K562 (cell line): ENCODE measurements around the gene C5orf22. TPM values are rescaled to one million over a fixed set of nuclear protein-coding genes. Genes with fewer than 3 reads are reported as not detected.
A peak's percentile ranks its signal among the peaks of the same experiment; 100 is the strongest.
"Not testable (repeated sequence)": the region's sequence is repeated elsewhere in the genome, so short reads cannot be mapped to it uniquely, and the experiment has no call there.

Source experiments
- ATAC-seq: fragments of 200-7000 bp; cut with Tn5 transposase; 3 replicates; pipeline ENCODE4 v1.9.1; 2020; ENCODE audit warnings: moderate library complexity
- BruUV-seq: library from RNA; stranded (reverse); fragments of 400-500 nt; replicated peaks from 2 replicates; lab custom pipeline; 2021; lab: Mats Ljungman, UMichigan
- CTCF ChIA-PET: fragments of 300-600 bp; formaldehyde crosslinking; extraction: SDS; loops from one replicate; lab custom pipeline; 2021; ENCODE audit warnings: low intra/inter-chr PET ratio; lab: Yijun Ruan, JAX
- POLR2A ChIA-PET: fragments of 300-600, 350-650 bp; sonication (Branson Sonifier 250); formaldehyde crosslinking; extraction: SDS; loops from one replicate; lab custom pipeline; 2021; ENCODE audit warnings: antibody characterized with exemption, inconsistent platforms; lab: Yijun Ruan, JAX
- DNase-seq, 4 experiments: peaks; one replicate each; pipeline versions ENCODE4 v3.0.0 to v3.0.0-alpha.2; 2011 to 2018; ENCODE audit warnings: low spot score in 3 of 4, mixed read lengths in 3 of 4; ENCODE audit errors: extremely low read depth in 1 of 4
- FAIRE-seq: peaks from 2 replicates; lab custom pipeline; 2011; peaks lifted over from hg19 to GRCh38; lab: Jason Lieb, UNC
- H2AFZ ChIP-seq: 2 replicates; pipeline ENCODE4 v1.6.0; 2011; ENCODE audit warnings: low read depth, low read length, control low read depth, inconsistent platforms
- H3K27ac ChIP-seq: fragments of 200-600 bp; 3 replicates; pipeline ENCODE4 v1.8.0; 2011; ENCODE audit warnings: low read depth, mild to moderate bottlenecking, control low read depth, inconsistent platforms, low read length, moderate library complexity, mixed read lengths; ENCODE audit errors: extremely low read depth
- H3K27me3 ChIP-seq, 2 experiments: fragments of 300-600 bp in 1 of 2; 2 replicates in 1 of 2; 3 replicates in 1 of 2; pipeline versions ENCODE4 v1.6.0 to v1.8.0; 2011; ENCODE audit warnings: inconsistent platforms in 2 of 2, low read length in 2 of 2, mild to moderate bottlenecking in 1 of 2, mixed read lengths in 1 of 2, moderate library complexity in 1 of 2; ENCODE audit not compliant: control insufficient read depth in 2 of 2, insufficient read depth in 2 of 2
- H3K36me3 ChIP-seq: fragments of 300-600 bp; 3 replicates; pipeline ENCODE4 v1.8.0; 2011; ENCODE audit warnings: mild to moderate bottlenecking, low read length, inconsistent platforms; ENCODE audit not compliant: control insufficient read depth, insufficient read depth
- H3K4me1 ChIP-seq, 2 experiments: fragments of 200-600 bp in 1 of 2; replicated peaks in 1 of 2; 2 replicates in 1 of 2; 3 replicates in 1 of 2; pipeline versions ENCODE4 v1.5.1 to v1.8.0; 2011; ENCODE audit warnings: inconsistent platforms in 2 of 2, low read length in 2 of 2, mild to moderate bottlenecking in 1 of 2, mixed read lengths in 1 of 2, moderate library complexity in 1 of 2; ENCODE audit not compliant: control insufficient read depth in 2 of 2, insufficient read depth in 2 of 2
- H3K4me2 ChIP-seq: 2 replicates; pipeline ENCODE4 v1.6.1; 2011; ENCODE audit warnings: low read length, control low read depth, inconsistent platforms, mixed read lengths; ENCODE audit not compliant: insufficient read depth
- H3K4me3 ChIP-seq: fragments of 200-600 bp; sonication (generic), shearing (Covaris generic); 2 replicates; pipeline ENCODE4 v1.5.1; 2016; ENCODE audit warnings: control low read depth, inconsistent platforms
- H3K79me2 ChIP-seq: fragments of 200-600 bp; 3 replicates; pipeline ENCODE4 v1.8.0; 2011; ENCODE audit warnings: low read length, inconsistent platforms; ENCODE audit not compliant: control insufficient read depth, insufficient read depth
- H3K9ac ChIP-seq, 2 experiments: 2 replicates each; pipeline versions ENCODE4 v1.6.0 to v1.6.1; 2011; ENCODE audit warnings: low read depth in 2 of 2, low read length in 2 of 2, control low read depth in 1 of 2, inconsistent platforms in 1 of 2, mild to moderate bottlenecking in 1 of 2, mixed read lengths in 1 of 2; ENCODE audit not compliant: insufficient read depth in 1 of 2
- H3K9me1 ChIP-seq: one replicate; pipeline ENCODE4 v1.6.0; 2011; ENCODE audit warnings: inconsistent platforms, mild to moderate bottlenecking, low read length, moderate library complexity; ENCODE audit not compliant: control insufficient read depth, insufficient read depth
- H3K9me3 ChIP-seq: replicated peaks from 2 replicates; pipeline ENCODE4 v1.5.1; 2011; ENCODE audit warnings: low read depth, low read length, inconsistent platforms; ENCODE audit not compliant: control insufficient read depth, insufficient read depth
- H4K20me1 ChIP-seq: replicated peaks from 2 replicates; pipeline ENCODE4 v1.6.1; 2011; ENCODE audit warnings: low read length, inconsistent platforms, mixed read lengths; ENCODE audit not compliant: control insufficient read depth, insufficient read depth
- GATA2 ChIP-seq: sonication (generic); formaldehyde crosslinking; IDR thresholded peaks from 2 replicates; pipeline ENCODE4 v1.4.0; 2020; ENCODE audit warnings: mild to moderate bottlenecking, missing genetic modification reagents
- HNRNPK ChIP-seq: fragments of 200-400 bp; formaldehyde crosslinking; IDR thresholded peaks from one replicate; pipeline ENCODE4 v1.6.1; 2018; ENCODE audit warnings: mild to moderate bottlenecking, low read depth, low read length; ENCODE audit not compliant: poor library complexity, severe bottlenecking
- HNRNPL ChIP-seq: fragments of 200-400 bp; formaldehyde crosslinking; IDR thresholded peaks from 2 replicates; pipeline ENCODE4 v1.6.1; 2017; ENCODE audit warnings: low read depth, mild to moderate bottlenecking, low read length
- HSF4 ChIP-seq: fragments of 250-450 bp; sonication (Bioruptor Pico); IDR thresholded peaks from 2 replicates; pipeline ENCODE4 v2.1.2; 2022; ENCODE audit warnings: mild to moderate bottlenecking, moderate library complexity, borderline replicate concordance
- NUFIP1 ChIP-seq: fragments of 450-650 bp; IDR thresholded peaks from 2 replicates; pipeline ENCODE4 v1.6.1; 2018; ENCODE audit not compliant: partially characterized antibody
- POLR2B ChIP-seq: fragments of 450-650 bp; IDR thresholded peaks from 2 replicates; pipeline ENCODE4 v1.6.1; 2018; ENCODE audit warnings: low read depth; ENCODE audit not compliant: partially characterized antibody
- RUNX1 ChIP-seq: sonication (generic); IDR thresholded peaks from 2 replicates; pipeline ENCODE4 v1.6.1; 2016; ENCODE audit warnings: antibody characterized with exemption, low read depth
- SIRT6 ChIP-seq: IDR thresholded peaks from one replicate; pipeline ENCODE4 v1.6.1; 2012; ENCODE audit warnings: low read depth, mild to moderate bottlenecking, control low read depth, inconsistent platforms, low read length, moderate library complexity
- SPI1 ChIP-seq: IDR thresholded peaks from 2 replicates; pipeline ENCODE4 v1.6.1; 2011; ENCODE audit warnings: low read depth, low read length, control low read depth, borderline replicate concordance
- U2AF1 ChIP-seq: fragments of 200-400 bp; formaldehyde crosslinking; optimal IDR thresholded peaks from 2 replicates; pipeline ENCODE3; 2017; ENCODE audit warnings: mild to moderate bottlenecking, low read depth, low read length, moderate library complexity
- VEZF1 ChIP-seq: fragments of 200-800 bp; sonication (Bioruptor generic); IDR thresholded peaks from 2 replicates; pipeline ENCODE4 v1.6.1; 2017; ENCODE audit warnings: missing genetic modification characterization, missing compliant biosample characterization
- ZFP36 ChIP-seq: fragments of 150-350 bp; IDR thresholded peaks from 2 replicates; pipeline ENCODE4 v1.6.1; 2018; ENCODE audit warnings: low read length, low read depth; ENCODE audit not compliant: partially characterized antibody
- ZNF395 ChIP-seq: fragments of 200-800 bp; sonication (Bioruptor generic); IDR thresholded peaks from 2 replicates; pipeline ENCODE4 v1.6.1; 2017; ENCODE audit warnings: missing genetic modification characterization, missing compliant biosample characterization
- ZNF79 ChIP-seq: fragments of 250-450 bp; sonication (Bioruptor Pico); IDR thresholded peaks from 2 replicates; pipeline ENCODE4 v1.4.0; 2020; ENCODE audit warnings: low read depth, mild to moderate bottlenecking, moderate library complexity
- WGBS: fragments of 100-300 bp; shearing (Covaris generic); methylation state at CpG from one replicate; pipeline ENCODE4 v1.1.6; 2016; ENCODE audit warnings: low coverage, mixed read lengths; ENCODE audit not compliant: insufficient coverage; ENCODE audit errors: missing lambda C conversion rate; 5-methylcytosine and 5-hydroxymethylcytosine counted together
- in situ Hi-C: fragments of 300-500 bp; cut with MboI; formaldehyde crosslinking; loops from 4 replicates; pipeline ENCODE4 v1.15.0; 2018; ENCODE audit warnings: inconsistent platforms, mixed read lengths
- intact Hi-C: fragments of 100-400 bp; cut with micrococcal nuclease; formaldehyde crosslinking; loops from 2 replicates; pipeline ENCODE4 v1.14.2; 2022
- polyA plus RNA-seq, 8 experiments: library from polyadenylated mRNA; depleted of rRNA in 4 of 8; stranded (reverse) in 5 of 8; unstranded in 3 of 8; fragments of >200 nt; fragmentation: Nextera tagmentation in 2 of 8; fragmentation: Illumina TruSeq in 1 of 8; extraction: Ambion mirVana in 2 of 8; extraction: Trizol in 1 of 8; gene quantifications; 2 replicates each; pipeline versions ENCODE4 v1.2.1 to v1.2.3, GENCODE V29; 2011 to 2014; ENCODE audit warnings: inconsistent platforms in 1 of 8, missing spikeins in 1 of 8
- total RNA-seq, 7 experiments: library from RNA; depleted of rRNA in 6 of 7; stranded (reverse); fragments of >200 nt in 6 of 7; fragmentation: Illumina TruSeq in 2 of 7; extraction: Trizol in 2 of 7; gene quantifications; 2 replicates each; pipeline versions ENCODE4 v1.2.1 to v1.2.3, GENCODE V29; 2011 to 2021; ENCODE audit warnings: low replicate concordance in 1 of 7

C5orf22 gene
- total and polyA plus RNA-seq, 9 of the 15 experiments (the other 6 are each of a cell fraction or from before 2014, with no cell fraction given) = 22.7 to 56.7 (median 39.3) TPM

DNA sequence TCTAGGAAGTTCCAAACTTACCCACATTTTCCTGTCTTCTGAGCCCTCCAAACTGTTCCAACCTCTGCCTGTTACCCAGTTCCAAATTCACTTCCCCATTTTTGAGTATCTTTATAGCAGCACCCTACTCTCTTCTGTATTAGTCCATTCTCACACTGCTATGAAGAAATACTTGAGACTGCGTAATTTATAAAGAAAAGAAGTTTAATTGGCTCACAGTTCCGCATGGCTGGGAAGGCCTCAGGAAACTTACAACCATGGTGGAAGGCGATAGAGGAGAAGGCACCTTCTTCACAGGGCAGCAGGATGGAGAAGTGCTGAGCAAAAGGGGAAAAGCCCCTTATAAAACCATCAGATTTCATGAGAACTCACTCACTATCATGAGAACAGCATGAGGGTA lies 34.3 kb downstream of the C5orf22 start:
- H2AFZ ChIP-seq, H3K9me1 ChIP-seq, H3K4me3 ChIP-seq, intact Hi-C loops, FAIRE-seq, H3K9me3 ChIP-seq, ATAC-seq, H3K9ac ChIP-seq, DNase-seq, H3K36me3 ChIP-seq, H3K4me2 ChIP-seq, CTCF ChIA-PET, H3K27ac ChIP-seq, POLR2A ChIA-PET, BruUV-seq, in situ Hi-C loops, H3K27me3 ChIP-seq, H3K79me2 ChIP-seq, H3K4me1 ChIP-seq, H4K20me1 ChIP-seq: not testable (repeated sequence)
- 0 out of 2 replicates have a peak, but pooled peaks have one; percentile 31 for TF ChIP-seq SPI1
- 4% methylated on average over 3 of the region's 3 CpGs for WGBS

DNA sequence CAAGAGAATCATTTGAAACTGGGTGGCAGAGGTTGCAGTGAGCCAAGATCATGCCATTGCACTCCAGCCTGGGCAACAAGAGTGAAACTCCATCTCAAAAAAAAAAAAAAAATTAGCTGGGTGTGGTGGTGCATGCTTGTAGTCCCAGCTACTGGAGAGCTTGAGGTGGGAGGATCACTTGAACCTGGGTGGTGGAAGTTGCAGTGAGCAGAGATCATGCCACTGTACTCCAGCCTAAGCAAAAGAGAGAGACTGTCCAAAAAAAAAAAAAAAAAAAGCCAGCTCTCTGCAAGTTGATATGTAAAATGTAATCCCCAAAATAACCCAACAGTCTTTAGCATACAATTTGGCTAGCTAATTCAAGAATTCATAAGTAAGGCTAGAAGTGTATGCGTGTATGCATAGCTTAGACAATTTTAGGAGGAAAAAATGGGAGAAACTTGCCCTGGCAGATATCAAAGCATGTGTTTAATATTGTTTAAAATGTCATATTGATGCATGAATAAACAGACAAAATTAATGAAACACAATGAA lies 36.3 kb downstream of the C5orf22 start:
- no peak overlapping the region for H3K9ac ChIP-seq
- no peaks in the 10 kb centered on the region for H3K9me3 ChIP-seq
- DNase-seq = no peak
- no peak for ATAC-seq
- WGBS = 0% methylated on average over 1 of the region's 1 CpG
- in situ Hi-C loops = no loop called here
- H4K20me1 ChIP-seq = no peaks in the 10 kb centered on the region
- H3K27me3 ChIP-seq = peaks cover 5 to 8% of the 10 kb centered on the region in 2 experiments; a peak in 4 of 5 replicates
- H3K9me1 ChIP-seq = no peaks in the 10 kb centered on the region
- ChIA-PET CTCF (no interaction called here), POLR2A (interaction anchor here (0.9 kb wide), 1 partner anchor 8 kb away, joined by 4 read pairs; no protein-coding TSS in a partner anchor)
- no peak overlapping the region for H3K4me2 ChIP-seq
- H2AFZ ChIP-seq = no peak overlapping the region
- H3K79me2 ChIP-seq = no peaks in the 10 kb centered on the region
- intact Hi-C loops = no loop called here
- H3K27ac ChIP-seq = no peak overlapping the region
- no peaks in the 10 kb centered on the region for H3K36me3 ChIP-seq
- BruUV-seq = no TSS peak
- no peaks in the 10 kb centered on the region for H3K4me1 ChIP-seq
- no peak for FAIRE-seq
- no peak overlapping the region for H3K4me3 ChIP-seq
- no peak for TF ChIP-seq U2AF1
- TF ChIP-seq RUNX1 = no peak
- TF ChIP-seq HNRNPK = no peak
- no peak for TF ChIP-seq HSF4
- no peak for TF ChIP-seq ZNF79 (CRISPR knock-in tag)
- no peak for TF ChIP-seq ZFP36
- no peak for TF ChIP-seq SIRT6
- TF ChIP-seq POLR2B = no peak
- no peak for TF ChIP-seq HNRNPL
- TF ChIP-seq NUFIP1 = no peak
- TF ChIP-seq ZNF395 = no peak
- TF ChIP-seq VEZF1 (CRISPR knock-in tag) = no peak
- no peak for TF ChIP-seq GATA2 (CRISPR knock-in tag)
